ENCODE results near the gene INF2.

Gene INF2

GRCh38 chr14:104698688-104699425, 9.4 kb downstream of the INF2 start:
- H3K4me1 ChIP-seq (ENCODE audit: control insufficient read depth, insufficient read depth, low read depth, low read length) = peaks cover 79% of the 10 kb centered on the region
- peak overlapping the region in 1 of 2 experiments; percentile 66 for H3K4ac ChIP-seq (ENCODE audit: low read depth in 1 of 2, low read length in 2 of 2)
- no peak overlapping the region for H3K23ac ChIP-seq (ENCODE audit: low read length in 2 of 2)
- H3K9me3 ChIP-seq (ENCODE audit: control insufficient read depth, low read length) = no peaks in the 10 kb centered on the region
- no peak overlapping the region for H3K4me3 ChIP-seq (ENCODE audit: insufficient read depth in 1 of 2, low read depth in 1 of 2, low read length in 2 of 2)
- no peaks in the 10 kb centered on the region for H3K27me3 ChIP-seq (ENCODE audit: control insufficient read depth in 1 of 2, insufficient read depth in 1 of 2, low read length in 2 of 2)
- H4K91ac ChIP-seq (ENCODE audit: low read length) = no peak overlapping the region
- peaks cover 27% of the 10 kb centered on the region for H3K79me1 ChIP-seq (replicated peaks; ENCODE audit: low read length, poor library complexity, severe bottlenecking)
- H4K8ac ChIP-seq (ENCODE audit: low read length) = peak overlapping the region; percentile 13
- peak overlapping the region; percentile 57 for H3K27ac ChIP-seq (ENCODE audit: low read length, poor library complexity, severe bottlenecking)
- H2AK5ac ChIP-seq (ENCODE audit: low read length, severe bottlenecking) = peak overlapping the region; percentile 26
- peak overlapping the region in 1 of 2 experiments; percentile 52 for H3K18ac ChIP-seq (ENCODE audit: low read depth in 1 of 2, low read length in 2 of 2)
- peaks cover 42 to 78% of the 10 kb centered on the region in 2 experiments for H3K36me3 ChIP-seq (ENCODE audit: control insufficient read depth in 1 of 2, insufficient read depth in 2 of 2, low read depth in 1 of 2, low read length in 2 of 2)
- H3K9ac ChIP-seq (ENCODE audit: low read length) = peak overlapping the region; percentile 32
- H2BK5ac ChIP-seq (ENCODE audit: low read depth, low read length, poor library complexity, severe bottlenecking) = no peak overlapping the region
- no peak overlapping the region for H3K14ac ChIP-seq (ENCODE audit: low read length in 2 of 2)
- H2BK15ac ChIP-seq (ENCODE audit: low read depth, poor library complexity, severe bottlenecking) = no peak overlapping the region
- H2AFZ ChIP-seq (ENCODE audit: low read depth, low read length) = no peak overlapping the region
- 94% methylated on average over 23 of the region's 24 CpGs for WGBS
- no peak overlapping the region for H2BK120ac ChIP-seq (ENCODE audit: low read depth, low read length)
- DNase-seq = no peak
- H3K4me2 ChIP-seq (ENCODE audit: low read length, poor library complexity, severe bottlenecking) = no peak overlapping the region
- no peak overlapping the region for H2BK12ac ChIP-seq (ENCODE audit: low read length in 2 of 2)

- Histone ChIP-seq H2BK120ac (ENCODE audit: low read depth, low read length) (no peak overlapping the region), H2AK5ac (ENCODE audit: low read length, severe bottlenecking) (no peak overlapping the region), H3K9ac (ENCODE audit: low read length) (no peak overlapping the region), H3K23ac (ENCODE audit: low read length in 2 of 2) (no peak overlapping the region), H3K4me1 (ENCODE audit: control insufficient read depth, insufficient read depth, low read depth, low read length) (peaks cover 74% of the 10 kb centered on the region), H3K4me3 (ENCODE audit: insufficient read depth in 1 of 2, low read depth in 1 of 2, low read length in 2 of 2) (no peak overlapping the region), H4K91ac (ENCODE audit: low read length) (no peak overlapping the region), H3K79me1 (replicated peaks; ENCODE audit: low read length, poor library complexity, severe bottlenecking) (peaks cover 30% of the 10 kb centered on the region), H3K4me2 (ENCODE audit: low read length, poor library complexity, severe bottlenecking) (no peak overlapping the region), H2BK12ac (ENCODE audit: low read length in 2 of 2) (peak overlapping the region in 1 of 2 experiments; percentile 58), H3K36me3 (ENCODE audit: control insufficient read depth in 1 of 2, insufficient read depth in 2 of 2, low read depth in 1 of 2, low read length in 2 of 2) (peaks cover 48 to 78% of the 10 kb centered on the region in 2 experiments), H4K8ac (ENCODE audit: low read length) (no peak overlapping the region), H3K27ac (ENCODE audit: low read length, poor library complexity, severe bottlenecking) (no peak overlapping the region), H2BK5ac (ENCODE audit: low read depth, low read length, poor library complexity, severe bottlenecking) (no peak overlapping the region), H3K4ac (ENCODE audit: low read depth in 1 of 2, low read length in 2 of 2) (no peak overlapping the region), H3K14ac (ENCODE audit: low read length in 2 of 2) (no peak overlapping the region), H2BK15ac (ENCODE audit: low read depth, poor library complexity, severe bottlenecking) (no peak overlapping the region), H3K18ac (ENCODE audit: low read depth in 1 of 2, low read length in 2 of 2) (no peak overlapping the region), H3K9me3 (ENCODE audit: control insufficient read depth, low read length) (no peaks in the 10 kb centered on the region), H2AFZ (ENCODE audit: low read depth, low read length) (no peak overlapping the region), H3K27me3 (ENCODE audit: control insufficient read depth in 1 of 2, insufficient read depth in 1 of 2, low read length in 2 of 2) (no peaks in the 10 kb centered on the region)
- DNase-seq = no peak
- WGBS = 97% methylated on average over 12 of the region's 12 CpGs
These were observed 10.0 kb downstream of the INF2 start for GRCh38 chr14:104699426-104699748.

- Histone ChIP-seq H2BK15ac (ENCODE audit: low read depth, poor library complexity, severe bottlenecking) (no peak overlapping the region), H3K79me1 (replicated peaks; ENCODE audit: low read length, poor library complexity, severe bottlenecking) (peaks cover 30% of the 10 kb centered on the region), H3K9me3 (ENCODE audit: control insufficient read depth, low read length) (no peaks in the 10 kb centered on the region), H3K4me2 (ENCODE audit: low read length, poor library complexity, severe bottlenecking) (no peak overlapping the region), H3K27ac (ENCODE audit: low read length, poor library complexity, severe bottlenecking) (no peak overlapping the region), H4K91ac (ENCODE audit: low read length) (no peak overlapping the region), H4K8ac (ENCODE audit: low read length) (no peak overlapping the region), H3K36me3 (ENCODE audit: control insufficient read depth in 1 of 2, insufficient read depth in 2 of 2, low read depth in 1 of 2, low read length in 2 of 2) (peaks cover 56 to 84% of the 10 kb centered on the region in 2 experiments), H3K4me1 (ENCODE audit: control insufficient read depth, insufficient read depth, low read depth, low read length) (peaks cover 65% of the 10 kb centered on the region), H3K14ac (ENCODE audit: low read length in 2 of 2) (no peak overlapping the region), H2BK5ac (ENCODE audit: low read depth, low read length, poor library complexity, severe bottlenecking) (no peak overlapping the region), H2AFZ (ENCODE audit: low read depth, low read length) (no peak overlapping the region), H3K18ac (ENCODE audit: low read depth in 1 of 2, low read length in 2 of 2) (no peak overlapping the region), H3K27me3 (ENCODE audit: control insufficient read depth in 1 of 2, insufficient read depth in 1 of 2, low read length in 2 of 2) (no peaks in the 10 kb centered on the region), H3K9ac (ENCODE audit: low read length) (no peak overlapping the region), H2AK5ac (ENCODE audit: low read length, severe bottlenecking) (no peak overlapping the region), H2BK120ac (ENCODE audit: low read depth, low read length) (no peak overlapping the region), H3K23ac (ENCODE audit: low read length in 2 of 2) (no peak overlapping the region), H3K4me3 (ENCODE audit: insufficient read depth in 1 of 2, low read depth in 1 of 2, low read length in 2 of 2) (no peak overlapping the region), H3K4ac (ENCODE audit: low read depth in 1 of 2, low read length in 2 of 2) (no peak overlapping the region), H2BK12ac (ENCODE audit: low read length in 2 of 2) (no peak overlapping the region)
- no peak for DNase-seq
- 85% methylated on average over 14 of the region's 14 CpGs for WGBS
These were observed 10.8 kb downstream of the INF2 start for GRCh38 chr14:104700225-104700651.

- no peak overlapping the region for H2AK5ac ChIP-seq (ENCODE audit: low read length, severe bottlenecking)
- no peak overlapping the region for H3K9ac ChIP-seq (ENCODE audit: low read length)
- H3K79me1 ChIP-seq (replicated peaks; ENCODE audit: low read length, poor library complexity, severe bottlenecking) = peaks cover 35% of the 10 kb centered on the region
- no peak overlapping the region for H4K91ac ChIP-seq (ENCODE audit: low read length)
- no peak overlapping the region for H3K14ac ChIP-seq (ENCODE audit: low read length in 2 of 2)
- H2BK5ac ChIP-seq (ENCODE audit: low read depth, low read length, poor library complexity, severe bottlenecking) = no peak overlapping the region
- no peak overlapping the region for H3K18ac ChIP-seq (ENCODE audit: low read depth in 1 of 2, low read length in 2 of 2)
- H2BK120ac ChIP-seq (ENCODE audit: low read depth, low read length) = no peak overlapping the region
- no peak overlapping the region for H3K4me3 ChIP-seq (ENCODE audit: insufficient read depth in 1 of 2, low read depth in 1 of 2, low read length in 2 of 2)
- no peak overlapping the region for H3K4me2 ChIP-seq (ENCODE audit: low read length, poor library complexity, severe bottlenecking)
- no peak overlapping the region for H2BK15ac ChIP-seq (ENCODE audit: low read depth, poor library complexity, severe bottlenecking)
- peak overlapping the region; percentile 59 for H4K8ac ChIP-seq (ENCODE audit: low read length)
- H3K36me3 ChIP-seq (ENCODE audit: control insufficient read depth in 1 of 2, insufficient read depth in 2 of 2, low read depth in 1 of 2, low read length in 2 of 2) = peaks cover 59 to 86% of the 10 kb centered on the region in 2 experiments
- peaks cover 64% of the 10 kb centered on the region for H3K4me1 ChIP-seq (ENCODE audit: control insufficient read depth, insufficient read depth, low read depth, low read length)
- no peak overlapping the region for H3K23ac ChIP-seq (ENCODE audit: low read length in 2 of 2)
- no peaks in the 10 kb centered on the region for H3K27me3 ChIP-seq (ENCODE audit: control insufficient read depth in 1 of 2, insufficient read depth in 1 of 2, low read length in 2 of 2)
- H2BK12ac ChIP-seq (ENCODE audit: low read length in 2 of 2) = no peak overlapping the region
- 86% methylated on average over 22 of the region's 22 CpGs for WGBS
- H2AFZ ChIP-seq (ENCODE audit: low read depth, low read length) = no peak overlapping the region
- no peaks in the 10 kb centered on the region for H3K9me3 ChIP-seq (ENCODE audit: control insufficient read depth, low read length)
- H3K4ac ChIP-seq (ENCODE audit: low read depth in 1 of 2, low read length in 2 of 2) = no peak overlapping the region
- H3K27ac ChIP-seq (ENCODE audit: low read length, poor library complexity, severe bottlenecking) = no peak overlapping the region
- DNase-seq = no peak
These were observed 11.4 kb downstream of the INF2 start for GRCh38 chr14:104700747-104701217.

Measured in mesenchymal stem cell (in vitro differentiated cells and primary cell).